NCI-H1092 treated with DMSO at 0.1 percent for 48 hours (cell line): ENCODE results near the gene SAFB2.

ENCODE experiments used
- DNase-seq: peaks from one replicate; lab custom pipeline; 2025; lab: John Stamatoyannopoulos, UW

The SAFB2 gene

GRCh38 chr19:5541456-5541855 is 81.1 kb downstream of the SAFB2 start:
- DNase-seq: no peak

GRCh38 chr19:5540208-5540607 is 82.4 kb downstream of the SAFB2 start:
- DNase-seq: no peak

GRCh38 chr19:5537870-5538269 is 84.7 kb downstream of the SAFB2 start:
- no peak for DNase-seq
